ENCODE results near the gene GAR1. TPM values are rescaled to one million over a fixed set of nuclear protein-coding genes. Genes with fewer than 3 reads are reported as not detected.

Gene GAR1
- total and polyA plus RNA-seq, 9 of the 15 experiments (the other 6 are each of a cell fraction or from before 2014, with no cell fraction given): 35.7 to 194 (median 68.2) TPM

- 0 out of 4 replicates have a peak, but pooled peaks of 1 of the 2 experiments have one; percentile 20 for TF ChIP-seq ZNF318 (IDR thresholded peaks at IDR 0.05; ENCODE audit: borderline replicate concordance in 1 of 2, low read depth in 1 of 2)
- TF ChIP-seq MTA3 (IDR thresholded peaks at IDR 0.05; ENCODE audit: borderline replicate concordance): peak; percentile 71
- TF ChIP-seq ZNF830 (CRISPR knock-in tag; IDR thresholded peaks at IDR 0.05): no peak
- no peak for TF ChIP-seq HDAC3 (IDR thresholded peaks at IDR 0.05; ENCODE audit: borderline replicate concordance, partially characterized antibody)
- TF ChIP-seq MYBL2 (IDR thresholded peaks at IDR 0.05; ENCODE audit: low read depth): peak; percentile 64
- no peak for TF ChIP-seq MYBL2 (CRISPR knock-in tag; IDR thresholded peaks at IDR 0.05; ENCODE audit: borderline replicate concordance)
- TF ChIP-seq CREB1 (IDR thresholded peaks at IDR 0.05): peak; percentile 98
- TF ChIP-seq CREB1 (CRISPR knock-in tag; IDR thresholded peaks at IDR 0.05): peak; percentile 97
- TF ChIP-seq SP1 (CRISPR knock-in tag; IDR thresholded peaks at IDR 0.05): peak; percentile 87
- TF ChIP-seq ZNF263 (CRISPR knock-in tag; IDR thresholded peaks at IDR 0.05; ENCODE audit: borderline replicate concordance): peak; percentile 70; the same call in 1 of the 2 replicates
- no peak for TF ChIP-seq ZNF3 (CRISPR knock-in tag; IDR thresholded peaks at IDR 0.05)
- TF ChIP-seq TFE3 (CRISPR knock-in tag; IDR thresholded peaks at IDR 0.05): no peak
- TF ChIP-seq ZNF347 (CRISPR knock-in tag; IDR thresholded peaks at IDR 0.05; ENCODE audit: low read depth): no peak
- peak; percentile 33; the same call in 1 of the 2 replicates for TF ChIP-seq PKNOX1 (IDR thresholded peaks at IDR 0.05)
- TF ChIP-seq GABPA (tag; conservative IDR thresholded peaks at IDR 0.05; ENCODE audit: low read depth): peak; percentile 97
- peak; percentile 91 for TF ChIP-seq RFX1 (IDR thresholded peaks at IDR 0.05)
Observed at GRCh38 chr4:109815151-109816081, at the start of gene GAR1 (continued).

Data from K562 (cell line).